ENCODE measurements around the gene GNGT2. TPM values are rescaled to one million over a fixed set of nuclear protein-coding genes. Genes with fewer than 3 reads are reported as not detected.
A peak's percentile ranks its signal among the peaks of the same experiment; 100 is the strongest.

Gene GNGT2
- polyA plus RNA-seq, 1 donor (not counting 4 experiments of a cell fraction or from before 2014, with no cell fraction given), result not detected

- TF ChIP-seq EZH2 (IDR thresholded peaks at IDR 0.05; ENCODE audit: low read length) (peak; percentile 45), CTCF (optimal IDR thresholded peaks at IDR 0.05 in 1 of 3, IDR thresholded peaks at IDR 0.05 in 1 of 3, conservative IDR thresholded peaks at IDR 0.05 in 1 of 3; ENCODE audit: extremely low read depth in 1 of 3, insufficient read depth in 2 of 3, low read length in 3 of 3) (no peak)
- dilution Hi-C loops (cut with MboI; ENCODE audit: extremely low pct_ligation_motif_present, low sequenced_read_pairs), result loop anchor here (10.0 kb wide), 1 partner anchor 64 kb away; no protein-coding TSS in a partner anchor
Measured at GRCh38 chr17:49230636-49231562, 20.5 kb upstream of the GNGT2 start, which contains the start of gene PHOSPHO1. Gene PHOSPHO1 (minus strand): TSS chr17:49230787. CDS start chr17:49226691, 4,096 bp downstream.

GRCh38 chr17:49229805-49230600, 19.6 kb upstream of the GNGT2 start:
- TF ChIP-seq CTCF (optimal IDR thresholded peaks at IDR 0.05 in 1 of 3, IDR thresholded peaks at IDR 0.05 in 1 of 3, conservative IDR thresholded peaks at IDR 0.05 in 1 of 3; ENCODE audit: extremely low read depth in 1 of 3, insufficient read depth in 2 of 3, low read length in 3 of 3), result no peak
- no peak for TF ChIP-seq EZH2 (IDR thresholded peaks at IDR 0.05; ENCODE audit: low read length)
- FAIRE-seq (no peak), DNase-seq (ENCODE audit: low read depth, low spot score) (no peak)
- dilution Hi-C loops (cut with MboI; ENCODE audit: extremely low pct_ligation_motif_present, low sequenced_read_pairs), result loop anchor here (10.0 kb wide), 1 partner anchor 65 kb away; no protein-coding TSS in a partner anchor
- H3K4me2 ChIP-seq (ENCODE audit: control insufficient read depth, extremely low read depth, insufficient read depth, low read depth, low read length), result peak overlapping the region; percentile 97
- no peaks in the 10 kb centered on the region for H3K9me3 ChIP-seq (ENCODE audit: control insufficient read depth, low read depth, low read length)
- no peaks in the 10 kb centered on the region for H3K79me2 ChIP-seq (ENCODE audit: control insufficient read depth, insufficient read depth, low read length)
- peak overlapping the region; percentile 58 to 73 (median 71) for H3K4me3 ChIP-seq (ENCODE audit: control insufficient read depth in 2 of 3, extremely low read depth in 1 of 3, insufficient read depth in 2 of 3, low read depth in 1 of 3, low read length in 3 of 3)
- H2AFZ ChIP-seq (ENCODE audit: control insufficient read depth, low read length), result peak overlapping the region; percentile 96
- H4K20me1 ChIP-seq (ENCODE audit: control insufficient read depth, extremely low read depth, insufficient read depth, low read length), result no peaks in the 10 kb centered on the region
- H3K27ac ChIP-seq (ENCODE audit: control insufficient read depth, insufficient read depth, low read length), result no peak overlapping the region
- H3K27me3 ChIP-seq (ENCODE audit: control insufficient read depth, extremely low read depth, insufficient read depth, low read length), result peaks cover 53% of the 10 kb centered on the region
- H3K9ac ChIP-seq (ENCODE audit: control insufficient read depth, extremely low read depth, insufficient read depth, low read length), result peak overlapping the region; percentile 52
- no peaks in the 10 kb centered on the region for H3K36me3 ChIP-seq (ENCODE audit: control insufficient read depth in 2 of 2, extremely low read depth in 1 of 2, insufficient read depth in 2 of 2, low read length in 2 of 2)
- no peaks in the 10 kb centered on the region for H3K9me1 ChIP-seq (ENCODE audit: control insufficient read depth, extremely low read depth, insufficient read depth, low read length)
- H3K4me1 ChIP-seq (ENCODE audit: control insufficient read depth, extremely low read depth, insufficient read depth, low read length), result peaks cover 3% of the 10 kb centered on the region

More at GRCh38 chr17:49230636-49231562, 20.5 kb upstream of the GNGT2 start, which contains the start of gene PHOSPHO1:
- H3K27me3 ChIP-seq (ENCODE audit: control insufficient read depth, extremely low read depth, insufficient read depth, low read length), result peaks cover 44% of the 10 kb centered on the region
- H4K20me1 ChIP-seq (ENCODE audit: control insufficient read depth, extremely low read depth, insufficient read depth, low read length), result no peaks in the 10 kb centered on the region
- H3K9ac ChIP-seq (ENCODE audit: control insufficient read depth, extremely low read depth, insufficient read depth, low read length), result peak within 1 kb of the TSS; percentile 52
- H3K79me2 ChIP-seq (ENCODE audit: control insufficient read depth, insufficient read depth, low read length), result no peaks in the 10 kb centered on the region
- H2AFZ ChIP-seq (ENCODE audit: control insufficient read depth, low read length), result peak within 1 kb of the TSS; percentile 96
- H3K9me1 ChIP-seq (ENCODE audit: control insufficient read depth, extremely low read depth, insufficient read depth, low read length), result no peaks in the 10 kb centered on the region
- H3K4me2 ChIP-seq (ENCODE audit: control insufficient read depth, extremely low read depth, insufficient read depth, low read depth, low read length), result peak within 1 kb of the TSS; percentile 97
- no peaks in the 10 kb centered on the region for H3K9me3 ChIP-seq (ENCODE audit: control insufficient read depth, low read depth, low read length)
- peaks cover 3% of the 10 kb centered on the region for H3K4me1 ChIP-seq (ENCODE audit: control insufficient read depth, extremely low read depth, insufficient read depth, low read length)
- FAIRE-seq (no peak), DNase-seq (ENCODE audit: low read depth, low spot score) (peak; percentile 13)
- no peak within 1 kb of the TSS for H3K27ac ChIP-seq (ENCODE audit: control insufficient read depth, insufficient read depth, low read length)
- H3K36me3 ChIP-seq (ENCODE audit: control insufficient read depth in 2 of 2, extremely low read depth in 1 of 2, insufficient read depth in 2 of 2, low read length in 2 of 2), result no peaks in the 10 kb centered on the region
- H3K4me3 ChIP-seq (ENCODE audit: control insufficient read depth in 2 of 3, extremely low read depth in 1 of 3, insufficient read depth in 2 of 3, low read depth in 1 of 3, low read length in 3 of 3), result peak within 1 kb of the TSS; percentile 58 to 73 (median 71)
